ENCODE measurements around the gene PRRX2.

PRRX2 gene

GRCh38 chr9:129701054-129701453 is 35.6 kb downstream of the PRRX2 start:
- TF ChIP-seq SNAI2 (CRISPR knock-in tag; IDR thresholded peaks at IDR 0.05) (no peak), TOX (CRISPR knock-in tag; IDR thresholded peaks at IDR 0.05; ENCODE audit: borderline replicate concordance) (no peak), TSHZ2 (CRISPR knock-in tag; IDR thresholded peaks at IDR 0.05) (no peak), CSRNP3 (CRISPR knock-in tag; IDR thresholded peaks at IDR 0.05) (no peak), RARB (CRISPR knock-in tag; IDR thresholded peaks at IDR 0.05) (no peak), ESRRG (CRISPR knock-in tag; IDR thresholded peaks at IDR 0.05) (no peak), ISL1 (CRISPR knock-in tag; IDR thresholded peaks at IDR 0.05) (no peak), TCF4 (CRISPR knock-in tag; IDR thresholded peaks at IDR 0.05; ENCODE audit: borderline replicate concordance) (no peak), GLIS3 (CRISPR knock-in tag; IDR thresholded peaks at IDR 0.05) (no peak), PATZ1 (CRISPR knock-in tag; IDR thresholded peaks at IDR 0.05; ENCODE audit: borderline replicate concordance) (no peak), CSDC2 (CRISPR knock-in tag; IDR thresholded peaks at IDR 0.05) (no peak), PPARA (CRISPR knock-in tag; IDR thresholded peaks at IDR 0.05; ENCODE audit: borderline replicate concordance) (no peak)
- ATAC-seq, result no peak

GRCh38 chr9:129701549-129701948 is 36.1 kb downstream of the PRRX2 start:
- no peak for ATAC-seq
- TF ChIP-seq, protein P1, sequence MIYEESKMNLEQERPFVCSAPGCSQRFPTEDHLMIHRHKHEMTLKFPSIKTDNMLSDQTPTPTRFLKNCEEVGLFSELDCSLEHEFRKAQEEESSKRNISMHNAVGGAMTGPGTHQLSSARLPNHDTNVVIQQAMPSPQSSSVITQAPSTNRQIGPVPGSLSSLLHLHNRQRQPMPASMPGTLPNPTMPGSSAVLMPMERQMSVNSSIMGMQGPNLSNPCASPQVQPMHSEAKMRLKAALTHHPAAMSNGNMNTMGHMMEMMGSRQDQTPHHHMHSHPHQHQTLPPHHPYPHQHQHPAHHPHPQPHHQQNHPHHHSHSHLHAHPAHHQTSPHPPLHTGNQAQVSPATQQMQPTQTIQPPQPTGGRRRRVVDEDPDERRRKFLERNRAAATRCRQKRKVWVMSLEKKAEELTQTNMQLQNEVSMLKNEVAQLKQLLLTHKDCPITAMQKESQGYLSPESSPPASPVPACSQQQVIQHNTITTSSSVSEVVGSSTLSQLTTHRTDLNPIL (CRISPR knock-in tag; IDR thresholded peaks at IDR 0.05; ENCODE audit: low read depth), result no peak
- TF ChIP-seq ISL1 (CRISPR knock-in tag; IDR thresholded peaks at IDR 0.05) (no peak), CSDC2 (CRISPR knock-in tag; IDR thresholded peaks at IDR 0.05) (no peak), ZNF70 (CRISPR knock-in tag; IDR thresholded peaks at IDR 0.05) (no peak), ESRRG (CRISPR knock-in tag; IDR thresholded peaks at IDR 0.05) (no peak), OSR1 (CRISPR knock-in tag; IDR thresholded peaks at IDR 0.05) (no peak)

GRCh38 chr9:129702589-129703520 is 37.4 kb downstream of the PRRX2 start:
- ATAC-seq, result no peak

GRCh38 chr9:129703667-129704355 is 38.4 kb downstream of the PRRX2 start:
- TF ChIP-seq OSR1 (CRISPR knock-in tag; IDR thresholded peaks at IDR 0.05) (no peak), GLIS3 (CRISPR knock-in tag; IDR thresholded peaks at IDR 0.05) (no peak)
- no peak for ATAC-seq

More at GRCh38 chr9:129702589-129703520, 37.4 kb downstream of the PRRX2 start:
- no peak for TF ChIP-seq ZNF565 (CRISPR knock-in tag; conservative IDR thresholded peaks at IDR 0.05; ENCODE audit: low read depth)
- no peak for TF ChIP-seq ZC3H10 (CRISPR knock-in tag; IDR thresholded peaks at IDR 0.05)
- no peak for TF ChIP-seq ISL1 (CRISPR knock-in tag; IDR thresholded peaks at IDR 0.05)
- TF ChIP-seq CSDC2 (CRISPR knock-in tag; IDR thresholded peaks at IDR 0.05), result no peak
- no peak for TF ChIP-seq ZFP30 (CRISPR knock-in tag; IDR thresholded peaks at IDR 0.05)
